Nephron progenitor cell (in vitro differentiated cells): ENCODE results near the gene CDKL1.

Experiments
- DNase-seq: peaks from one replicate; pipeline ENCODE4 v3.0.0; 2021
- H3K27ac Mint-ChIP-seq: 2 replicates; pipeline ENCODE4 v1.8.0; 2021; ENCODE audit warnings: mild to moderate bottlenecking, moderate library complexity, mixed read lengths
- H3K27me3 Mint-ChIP-seq: 2 replicates; pipeline ENCODE4 v1.8.0; 2021; ENCODE audit warnings: mild to moderate bottlenecking, low read depth, mixed read lengths; ENCODE audit not compliant: poor library complexity
- H3K36me3 Mint-ChIP-seq: 2 replicates; pipeline ENCODE4 v1.8.0; 2021; ENCODE audit warnings: low read depth, mixed read lengths
- H3K4me1 Mint-ChIP-seq: 2 replicates; pipeline ENCODE4 v1.8.0; 2021; ENCODE audit warnings: mixed read lengths
- H3K4me3 Mint-ChIP-seq: 2 replicates; pipeline ENCODE4 v1.8.0; 2021; ENCODE audit warnings: mild to moderate bottlenecking, moderate library complexity, mixed read lengths
- H3K9me3 Mint-ChIP-seq: 2 replicates; pipeline ENCODE4 v1.8.0; 2021; ENCODE audit warnings: mild to moderate bottlenecking, moderate library complexity, mixed read lengths
- TF ChIP-seq, protein P1 (sequence below): fragments of 200-600 bp; sonication (generic); IDR thresholded peaks from 2 replicates; pipeline ENCODE4 v1.5.0; 2021; ENCODE audit warnings: antibody characterized with exemption

Gene CDKL1

GRCh38 chr14:50353126-50353525 is 43.6 kb downstream of the CDKL1 start:
- Mint-ChIP-seq H3K4me3 (no peak overlapping the region), H3K4me1 (peaks cover 40% of the 10 kb centered on the region), H3K36me3 (no peaks in the 10 kb centered on the region), H3K9me3 (no peaks in the 10 kb centered on the region), H3K27me3 (peaks cover 6% of the 10 kb centered on the region), H3K27ac (no peak overlapping the region)
- no peak for DNase-seq
- TF ChIP-seq, protein P1, sequence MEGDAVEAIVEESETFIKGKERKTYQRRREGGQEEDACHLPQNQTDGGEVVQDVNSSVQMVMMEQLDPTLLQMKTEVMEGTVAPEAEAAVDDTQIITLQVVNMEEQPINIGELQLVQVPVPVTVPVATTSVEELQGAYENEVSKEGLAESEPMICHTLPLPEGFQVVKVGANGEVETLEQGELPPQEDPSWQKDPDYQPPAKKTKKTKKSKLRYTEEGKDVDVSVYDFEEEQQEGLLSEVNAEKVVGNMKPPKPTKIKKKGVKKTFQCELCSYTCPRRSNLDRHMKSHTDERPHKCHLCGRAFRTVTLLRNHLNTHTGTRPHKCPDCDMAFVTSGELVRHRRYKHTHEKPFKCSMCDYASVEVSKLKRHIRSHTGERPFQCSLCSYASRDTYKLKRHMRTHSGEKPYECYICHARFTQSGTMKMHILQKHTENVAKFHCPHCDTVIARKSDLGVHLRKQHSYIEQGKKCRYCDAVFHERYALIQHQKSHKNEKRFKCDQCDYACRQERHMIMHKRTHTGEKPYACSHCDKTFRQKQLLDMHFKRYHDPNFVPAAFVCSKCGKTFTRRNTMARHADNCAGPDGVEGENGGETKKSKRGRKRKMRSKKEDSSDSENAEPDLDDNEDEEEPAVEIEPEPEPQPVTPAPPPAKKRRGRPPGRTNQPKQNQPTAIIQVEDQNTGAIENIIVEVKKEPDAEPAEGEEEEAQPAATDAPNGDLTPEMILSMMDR = no peak

DNA sequence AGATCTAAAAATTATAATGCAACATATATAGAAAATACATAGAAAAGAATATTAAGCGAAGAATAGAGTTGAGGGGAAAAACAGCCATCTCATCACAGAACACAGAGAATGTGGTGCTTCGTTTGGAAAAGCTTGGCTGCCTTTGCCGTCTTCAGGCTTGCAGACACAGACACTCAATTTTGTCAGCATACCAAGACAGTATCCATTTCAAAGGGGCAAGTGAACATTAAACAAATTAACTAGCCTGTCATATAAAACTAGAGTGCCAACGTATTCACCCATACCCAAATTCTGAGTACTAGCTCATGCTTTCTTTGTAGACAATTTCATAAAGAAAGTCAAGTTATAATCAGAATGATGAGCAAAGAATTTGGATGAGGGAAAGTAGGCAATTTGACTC is 44.1 kb downstream of the CDKL1 start:
- H3K27ac Mint-ChIP-seq = no peak overlapping the region
- no peak overlapping the region for H3K4me3 Mint-ChIP-seq

DNA sequence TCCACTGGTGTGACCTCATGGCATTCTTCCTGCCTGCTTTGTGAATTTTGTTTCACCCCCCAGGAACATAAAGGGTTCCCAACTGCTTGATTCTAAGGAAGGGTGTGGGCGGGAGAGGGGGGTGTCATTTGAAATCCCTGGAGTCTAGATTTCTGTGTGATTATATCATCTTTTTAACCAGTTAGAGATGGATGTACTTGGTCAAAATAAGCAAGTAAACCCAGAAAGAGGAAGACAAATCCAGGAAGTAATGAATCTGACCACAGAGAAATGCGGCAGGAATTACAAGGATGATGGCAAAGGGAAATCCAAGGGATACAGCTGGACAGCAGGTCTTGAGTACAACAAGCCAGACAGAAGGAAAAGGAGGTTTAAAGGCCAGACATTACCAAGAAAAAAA is 45.7 kb downstream of the CDKL1 start:
- H3K36me3 Mint-ChIP-seq = no peaks in the 10 kb centered on the region
- DNase-seq = no peak
- H3K9me3 Mint-ChIP-seq = no peaks in the 10 kb centered on the region
- peaks cover 28% of the 10 kb centered on the region for H3K4me1 Mint-ChIP-seq
- peaks cover 6% of the 10 kb centered on the region for H3K27me3 Mint-ChIP-seq
- TF ChIP-seq, protein P1 = no peak
- H3K27ac Mint-ChIP-seq = peak overlapping the region; percentile 64
- no peak overlapping the region for H3K4me3 Mint-ChIP-seq

More for the DNA sequence above, 44.1 kb downstream of the CDKL1 start:
- Mint-ChIP-seq H3K27me3 (peaks cover 6% of the 10 kb centered on the region), H3K4me1 (peaks cover 35% of the 10 kb centered on the region), H3K36me3 (no peaks in the 10 kb centered on the region), H3K9me3 (no peaks in the 10 kb centered on the region)
- TF ChIP-seq, protein P1 = no peak
- DNase-seq = no peak

DNA sequence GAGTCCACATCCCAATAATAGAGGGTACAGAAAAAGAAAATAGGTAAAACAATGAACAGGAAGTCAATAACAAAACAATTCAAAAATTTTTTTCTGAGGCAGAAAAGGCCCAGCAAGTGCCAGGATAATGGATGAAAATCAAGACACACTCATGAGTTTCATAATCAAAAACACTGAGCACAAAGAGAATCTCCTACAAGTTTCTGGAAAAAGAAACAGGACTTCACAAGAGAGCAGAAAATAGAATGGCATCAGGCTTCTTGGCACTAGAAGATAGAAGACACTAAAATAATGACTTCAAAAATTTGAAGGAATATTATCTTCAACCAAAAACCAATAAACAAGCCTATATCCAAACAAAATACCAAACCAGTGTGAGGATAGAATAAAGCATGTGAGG is 47.7 kb downstream of the CDKL1 start:
- TF ChIP-seq, protein P1 = no peak
- H3K27ac Mint-ChIP-seq = no peak overlapping the region
- H3K4me3 Mint-ChIP-seq = no peak overlapping the region
- peaks cover 33% of the 10 kb centered on the region for H3K4me1 Mint-ChIP-seq
- DNase-seq = no peak
- H3K27me3 Mint-ChIP-seq = peaks cover 2% of the 10 kb centered on the region
- no peaks in the 10 kb centered on the region for H3K9me3 Mint-ChIP-seq
- H3K36me3 Mint-ChIP-seq = no peaks in the 10 kb centered on the region

DNA sequence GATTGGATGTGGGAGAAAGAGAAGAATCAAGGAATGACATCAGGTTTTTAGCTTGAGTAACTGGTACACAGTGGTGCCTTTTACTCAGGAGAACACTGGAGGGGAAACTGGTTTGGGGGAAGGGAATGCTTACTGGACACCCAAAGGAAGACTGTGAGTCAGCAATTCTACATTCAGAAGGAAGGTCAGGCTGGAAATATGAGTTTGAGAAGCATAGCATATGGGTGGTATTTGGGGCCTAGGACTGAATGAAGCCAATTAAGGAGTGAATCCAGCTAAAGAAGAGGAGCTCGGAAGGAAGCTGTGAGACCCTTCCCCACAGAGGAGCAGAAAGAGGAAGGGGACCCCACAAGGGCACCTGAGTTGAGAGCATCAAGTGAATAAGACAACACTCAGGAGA is 49.2 kb downstream of the CDKL1 start:
- DNase-seq = no peak
- no peak overlapping the region for H3K4me3 Mint-ChIP-seq
- no peaks in the 10 kb centered on the region for H3K36me3 Mint-ChIP-seq
- H3K27ac Mint-ChIP-seq = no peak overlapping the region
- TF ChIP-seq, protein P1 = no peak
- H3K4me1 Mint-ChIP-seq = peaks cover 36% of the 10 kb centered on the region
- peaks cover 2% of the 10 kb centered on the region for H3K27me3 Mint-ChIP-seq
- no peaks in the 10 kb centered on the region for H3K9me3 Mint-ChIP-seq

DNA sequence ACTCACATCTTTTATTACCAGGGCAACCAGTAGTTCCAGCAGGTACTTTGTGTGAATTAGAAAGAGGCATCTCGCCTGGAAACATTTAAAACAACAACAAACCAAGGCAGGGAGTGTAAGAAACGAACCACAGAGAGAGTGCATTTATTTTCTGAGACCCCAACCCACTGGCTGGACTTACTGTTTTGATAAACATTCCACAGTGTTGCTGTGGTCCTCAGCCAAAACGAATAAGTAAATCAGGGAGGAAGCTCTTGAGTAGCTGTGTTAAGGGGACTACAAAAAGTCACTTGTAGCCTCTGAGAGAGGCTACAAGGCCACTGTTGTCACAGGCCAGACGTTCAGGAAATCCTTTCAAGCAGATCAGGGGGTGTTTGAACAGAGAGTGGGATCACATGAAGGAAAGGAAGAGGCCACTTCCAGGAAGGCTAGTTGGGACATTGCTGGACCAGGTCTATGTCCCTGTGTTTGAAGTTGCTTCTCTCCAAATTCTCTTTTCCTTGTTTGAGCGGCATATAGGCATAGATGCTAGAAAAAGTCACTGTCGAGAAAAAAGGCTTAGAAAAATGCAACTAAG is 50.7 kb downstream of the CDKL1 start:
- no peaks in the 10 kb centered on the region for H3K27me3 Mint-ChIP-seq
- TF ChIP-seq, protein P1 = no peak
- no peaks in the 10 kb centered on the region for H3K9me3 Mint-ChIP-seq
- peak overlapping the region; percentile 49 for H3K27ac Mint-ChIP-seq
- peaks cover 29% of the 10 kb centered on the region for H3K4me1 Mint-ChIP-seq
- DNase-seq = no peak
- no peak overlapping the region for H3K4me3 Mint-ChIP-seq
- H3K36me3 Mint-ChIP-seq = no peaks in the 10 kb centered on the region
